DOHH2 (cell line): Measurements from ENCODE around the gene OBSCN.

Experiments used
- H3F3A ChIP-seq: fragments of 200-600 bp; sonication (generic), shearing (Covaris generic); 2 replicates; pipeline ENCODE4 v1.6.0; 2016; ENCODE audit warnings: antibody characterized with exemption, mild to moderate bottlenecking; ENCODE audit not compliant: control insufficient read depth, insufficient read depth
- H3K27ac ChIP-seq: fragments of 200-600 bp; sonication (generic); 2 replicates; pipeline ENCODE4 v1.5.1; 2014; ENCODE audit warnings: low read depth, mild to moderate bottlenecking, low read length, moderate library complexity
- H3K27me3 ChIP-seq: fragments of 200-600 bp; sonication (generic); 2 replicates; pipeline ENCODE4 v1.6.1; 2014; ENCODE audit warnings: mild to moderate bottlenecking, low read length, mixed read lengths; ENCODE audit not compliant: control insufficient read depth
- H3K36me3 ChIP-seq: fragments of 200-600 bp; sonication (generic); 2 replicates; pipeline ENCODE4 v1.6.1; 2014; ENCODE audit warnings: mild to moderate bottlenecking, low read length, moderate library complexity, mixed read lengths; ENCODE audit not compliant: control insufficient read depth
- H3K4me1 ChIP-seq: fragments of 200-600 bp; sonication (generic); 2 replicates; pipeline ENCODE4 v1.6.1; 2014; ENCODE audit warnings: mild to moderate bottlenecking, low read length, mixed read lengths; ENCODE audit not compliant: control insufficient read depth
- H3K4me2 ChIP-seq: fragments of 200-600 bp; sonication (generic); 2 replicates; pipeline ENCODE4 v1.6.0; 2014; ENCODE audit warnings: mild to moderate bottlenecking, low read length, moderate library complexity
- H3K4me3 ChIP-seq: fragments of 200-600 bp; sonication (generic); 2 replicates; pipeline ENCODE4 v1.5.1; 2014; ENCODE audit warnings: mild to moderate bottlenecking, low read length, mixed read lengths
- H3K79me2 ChIP-seq: fragments of 200-600 bp; sonication (generic); 2 replicates; pipeline ENCODE4 v1.6.1; 2014; ENCODE audit warnings: mild to moderate bottlenecking, low read length, mixed read lengths; ENCODE audit not compliant: control insufficient read depth
- H3K9me2 ChIP-seq: fragments of 200-600 bp; sonication (generic); replicated peaks from 2 replicates; pipeline ENCODE4 v1.6.1; 2014; ENCODE audit warnings: mild to moderate bottlenecking, low read length, mixed read lengths; ENCODE audit not compliant: control insufficient read depth
- H3K9me3 ChIP-seq: fragments of 200-600 bp; sonication (generic); 2 replicates; pipeline ENCODE4 v1.6.1; 2014; ENCODE audit warnings: antibody characterized with exemption, low read length, mixed read lengths; ENCODE audit not compliant: control insufficient read depth, insufficient read depth
- H4K20me1 ChIP-seq: fragments of 200-600 bp; sonication (generic); 2 replicates; pipeline ENCODE4 v1.6.0; 2014; ENCODE audit warnings: low read depth, mild to moderate bottlenecking, antibody characterized with exemption, low read length, moderate library complexity; ENCODE audit not compliant: control insufficient read depth, insufficient read depth
- EZH2phosphoT487 ChIP-seq: fragments of 200-600 bp; sonication (generic); IDR thresholded peaks from 2 replicates; pipeline ENCODE4 v1.6.1; 2017; ENCODE audit warnings: borderline replicate concordance, mild to moderate bottlenecking, antibody characterized with exemption, low read length, moderate library complexity, mixed read lengths
- TF ChIP-seq, protein P1 (sequence below): fragments of 200-600 bp; sonication (generic); IDR thresholded peaks from one replicate; pipeline ENCODE4 v1.5.1; 2014; ENCODE audit warnings: antibody characterized with exemption, mild to moderate bottlenecking, low read depth, low read length; ENCODE audit not compliant: poor library complexity, severe bottlenecking

OBSCN gene

DNA sequence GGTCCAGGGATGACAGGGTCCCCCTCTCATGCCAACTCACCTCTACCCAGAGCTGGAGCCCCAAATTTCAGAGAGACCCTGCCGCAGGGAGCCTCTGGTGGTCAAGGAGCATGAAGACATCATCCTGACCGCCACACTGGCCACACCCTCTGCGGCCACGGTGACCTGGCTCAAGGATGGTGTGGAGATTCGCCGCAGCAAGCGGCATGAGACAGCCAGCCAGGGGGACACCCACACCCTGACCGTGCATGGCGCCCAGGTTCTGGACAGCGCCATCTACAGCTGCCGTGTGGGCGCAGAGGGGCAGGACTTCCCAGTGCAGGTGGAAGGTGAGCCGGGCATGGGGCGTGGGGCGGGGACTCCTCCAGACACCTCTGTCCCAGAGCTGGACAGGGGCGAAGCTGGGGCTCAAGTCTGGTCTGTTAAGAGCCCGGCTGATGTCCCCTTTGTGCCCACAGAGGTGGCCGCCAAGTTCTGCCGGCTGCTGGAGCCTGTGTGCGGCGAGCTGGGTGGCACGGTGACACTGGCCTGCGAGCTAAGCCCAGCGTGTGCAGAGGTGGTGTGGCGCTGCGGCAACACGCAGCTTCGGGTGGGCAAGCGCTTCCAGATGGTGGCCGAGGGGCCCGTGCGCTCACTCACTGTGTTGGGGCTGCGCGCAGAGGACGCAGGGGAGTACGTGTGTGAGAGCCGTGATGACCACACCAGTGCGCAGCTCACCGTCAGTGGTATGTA, 66.0 kb downstream of the OBSCN start:
- no peaks in the 10 kb centered on the region for H3K79me2 ChIP-seq
- peaks cover 9% of the 10 kb centered on the region for H3K4me1 ChIP-seq
- peaks cover 6% of the 10 kb centered on the region for H3K27me3 ChIP-seq
- H3K9me3 ChIP-seq, result no peaks in the 10 kb centered on the region
- H3K9me2 ChIP-seq, result no peaks in the 10 kb centered on the region
- H3K4me2 ChIP-seq, result no peak overlapping the region
- no peaks in the 10 kb centered on the region for H3F3A ChIP-seq
- TF ChIP-seq EZH2phosphoT487, result no peak
- TF ChIP-seq, protein P1, sequence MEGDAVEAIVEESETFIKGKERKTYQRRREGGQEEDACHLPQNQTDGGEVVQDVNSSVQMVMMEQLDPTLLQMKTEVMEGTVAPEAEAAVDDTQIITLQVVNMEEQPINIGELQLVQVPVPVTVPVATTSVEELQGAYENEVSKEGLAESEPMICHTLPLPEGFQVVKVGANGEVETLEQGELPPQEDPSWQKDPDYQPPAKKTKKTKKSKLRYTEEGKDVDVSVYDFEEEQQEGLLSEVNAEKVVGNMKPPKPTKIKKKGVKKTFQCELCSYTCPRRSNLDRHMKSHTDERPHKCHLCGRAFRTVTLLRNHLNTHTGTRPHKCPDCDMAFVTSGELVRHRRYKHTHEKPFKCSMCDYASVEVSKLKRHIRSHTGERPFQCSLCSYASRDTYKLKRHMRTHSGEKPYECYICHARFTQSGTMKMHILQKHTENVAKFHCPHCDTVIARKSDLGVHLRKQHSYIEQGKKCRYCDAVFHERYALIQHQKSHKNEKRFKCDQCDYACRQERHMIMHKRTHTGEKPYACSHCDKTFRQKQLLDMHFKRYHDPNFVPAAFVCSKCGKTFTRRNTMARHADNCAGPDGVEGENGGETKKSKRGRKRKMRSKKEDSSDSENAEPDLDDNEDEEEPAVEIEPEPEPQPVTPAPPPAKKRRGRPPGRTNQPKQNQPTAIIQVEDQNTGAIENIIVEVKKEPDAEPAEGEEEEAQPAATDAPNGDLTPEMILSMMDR, result no peak
- no peaks in the 10 kb centered on the region for H3K36me3 ChIP-seq
- H4K20me1 ChIP-seq, result no peaks in the 10 kb centered on the region
- H3K4me3 ChIP-seq, result no peak overlapping the region
- no peak overlapping the region for H3K27ac ChIP-seq

DNA sequence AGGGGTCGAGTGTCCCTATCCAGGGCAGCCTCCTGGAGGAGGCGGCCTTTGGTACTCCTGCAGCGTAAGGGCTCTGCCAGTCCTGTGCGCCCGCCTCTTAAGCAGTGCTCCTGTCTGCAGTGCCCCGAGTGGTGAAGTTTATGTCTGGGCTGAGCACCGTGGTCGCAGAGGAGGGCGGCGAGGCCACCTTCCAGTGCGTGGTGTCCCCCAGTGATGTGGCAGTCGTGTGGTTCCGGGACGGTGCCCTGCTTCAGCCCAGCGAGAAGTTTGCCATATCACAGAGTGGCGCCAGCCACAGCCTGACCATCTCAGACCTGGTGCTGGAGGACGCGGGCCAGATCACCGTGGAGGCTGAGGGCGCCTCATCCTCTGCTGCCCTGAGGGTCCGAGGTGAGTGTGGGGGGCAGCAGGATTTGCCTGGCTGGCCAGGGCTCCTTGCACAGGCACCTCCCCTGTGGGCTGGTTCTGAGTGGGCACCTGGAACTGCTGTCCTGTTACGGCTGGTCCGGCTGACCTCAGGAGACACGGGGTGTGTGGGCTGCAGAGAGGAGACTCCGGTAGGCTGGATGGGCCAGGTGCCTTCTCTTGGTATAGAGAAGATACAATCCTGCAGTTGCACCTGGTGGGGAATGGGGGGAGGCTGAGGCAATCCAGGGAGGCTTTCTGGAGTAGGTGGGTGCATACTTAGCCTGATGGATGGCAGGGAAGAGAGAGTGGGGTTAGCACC, 66.8 kb downstream of the OBSCN start:
- Histone ChIP-seq H3K36me3 (no peaks in the 10 kb centered on the region), H3K27me3 (peaks cover 6% of the 10 kb centered on the region), H3F3A (no peaks in the 10 kb centered on the region), H3K9me3 (no peaks in the 10 kb centered on the region), H3K9me2 (no peaks in the 10 kb centered on the region), H4K20me1 (no peaks in the 10 kb centered on the region), H3K4me3 (no peak overlapping the region), H3K4me2 (no peak overlapping the region), H3K79me2 (no peaks in the 10 kb centered on the region), H3K4me1 (peaks cover 9% of the 10 kb centered on the region), H3K27ac (no peak overlapping the region)
- no peak for TF ChIP-seq EZH2phosphoT487
- TF ChIP-seq, protein P1, result no peak

DNA sequence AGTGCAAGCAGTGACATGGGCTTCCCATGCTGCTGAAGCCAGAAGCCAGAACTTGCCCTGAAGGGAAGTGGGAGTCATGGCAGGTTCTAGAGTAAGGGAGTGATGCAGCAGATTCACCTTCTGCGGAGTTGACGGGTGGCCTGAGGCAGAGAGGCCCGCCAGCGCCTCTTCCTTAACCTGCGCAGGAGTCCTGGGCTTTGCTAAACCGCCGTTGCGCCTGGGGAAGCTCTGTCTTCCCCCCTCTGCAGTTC, 67.3 kb downstream of the OBSCN start:
- peaks cover 6% of the 10 kb centered on the region for H3K27me3 ChIP-seq
- H3K4me2 ChIP-seq, result peak overlapping the region; percentile 74
- peak overlapping the region; percentile 66; the same call in 1 of the 2 replicates for H3K4me3 ChIP-seq
- no peak overlapping the region for H3K27ac ChIP-seq
- H3K4me1 ChIP-seq, result peaks cover 9% of the 10 kb centered on the region
- H3K9me3 ChIP-seq, result no peaks in the 10 kb centered on the region
- no peaks in the 10 kb centered on the region for H3K36me3 ChIP-seq
- no peaks in the 10 kb centered on the region for H3K9me2 ChIP-seq
- TF ChIP-seq EZH2phosphoT487, result no peak
- TF ChIP-seq, protein P1, result no peak
- no peaks in the 10 kb centered on the region for H3K79me2 ChIP-seq
- H4K20me1 ChIP-seq, result no peaks in the 10 kb centered on the region
- H3F3A ChIP-seq, result no peaks in the 10 kb centered on the region
